Ovary (tissue), 9 donors: ENCODE measurements around the gene SLC26A1. TPM values are rescaled to one million over a fixed set of nuclear protein-coding genes. Genes with fewer than 3 reads are reported as not detected.

Experiments used
- DNase-seq, 5 donors: peaks; one replicate each; pipeline ENCODE4 v3.0.0-alpha.2; 2019 to 2020
- H3K27ac ChIP-seq, 2 donors: fragments of 200-600 bp; one replicate each; pipeline versions ENCODE4 v1.5.1 to v1.8.0; 2019 to 2022
- H3K27me3 ChIP-seq: fragments of 200-600 bp; one replicate; pipeline ENCODE4 v1.8.0; 2022
- H3K36me3 ChIP-seq: fragments of 200-600 bp; sonication (generic); one replicate; pipeline ENCODE4 v1.5.1; 2019
- H3K4me1 ChIP-seq: one replicate; pipeline ENCODE4 v1.8.1; 2013; ENCODE audit warnings: mild to moderate bottlenecking, moderate library complexity; ENCODE audit not compliant: insufficient read depth
- H3K4me3 ChIP-seq: fragments of 200-600 bp; sonication (generic); one replicate; pipeline ENCODE4 v1.5.1; 2017
- H3K9me3 ChIP-seq, 2 donors: fragments of 200-600 bp in 1 of 2; sonication (generic) in 1 of 2; one replicate each; pipeline versions ENCODE4 v1.5.1 to v1.8.1; 2013 to 2019; ENCODE audit warnings: mild to moderate bottlenecking in 1 of 2, moderate library complexity in 1 of 2
- EP300 ChIP-seq: sonication (generic); formaldehyde crosslinking; IDR thresholded peaks from one replicate; pipeline ENCODE4 v1.6.1; 2017; ENCODE audit warnings: antibody characterized with exemption
- POLR2A ChIP-seq: fragments of 450-650 bp; IDR thresholded peaks from one replicate; pipeline ENCODE4 v1.6.1; 2017; ENCODE audit warnings: antibody characterized with exemption, mild to moderate bottlenecking, moderate library complexity
- WGBS, 3 donors: extraction: QIAGEN DNeasy Blood & Tissue Kit in 1 of 3; methylation state at CpG; one replicate each; pipeline versions ENCODE4 v1.1.5 to v1.1.7; 2013 to 2017; 5-methylcytosine and 5-hydroxymethylcytosine counted together
- intact Hi-C, 4 donors: fragments of 100-400 bp; cut with DNase I; formaldehyde crosslinking; loops; one replicate each; pipeline versions ENCODE4 v1.11.0 to v1.15.1; 2022 to 2023
- polyA plus RNA-seq, 2 donors: library from polyadenylated mRNA; stranded (reverse); fragments of 200-250 nt in 1 of 2; fragments of 350-450 nt in 1 of 2; fragmentation: Illumina TruSeq in 1 of 2; extraction: RNeasy Lipid Tissue Mini Kit (QIAGEN cat#74804) in 1 of 2; gene quantifications; one replicate each; pipeline ENCODE4 v1.2.3, GENCODE V29; 2013 to 2014
- total RNA-seq, 7 donors: library from RNA; depleted of rRNA in 2 of 7; stranded (reverse); fragments of >200 nt in 2 of 7; fragmentation: NEBNext Ultra II Directional in 3 of 7; extraction: Animal tissue kit (Norgen Biotek cat#: 25700) in 3 of 7; gene quantifications; one replicate each; pipeline versions ENCODE4 v1.1.0 to v1.2.4, GENCODE V29; 2016 to 2023
- TF ChIP-seq, protein P1 (sequence below), 3 donors: fragments of 450-650 bp in 2 of 3; fragments of 200-600 bp in 1 of 3; IDR thresholded peaks; one replicate each; pipeline versions ENCODE4 v1.5.1 to v1.8.0; 2016 to 2022; ENCODE audit warnings: antibody characterized with exemption in 3 of 3, mild to moderate bottlenecking in 1 of 3
- donor health status: DM: no; HTN: no; CAD: no; lungs with moderate emphysema.
- donor health status: DM: no; HTN: no; CAD: no.
- donor health status: Bipolar disorder and iron deficiency.
- donor health status: DM: yes; HTN: yes; CAD: no.
- donor health status: DM: no; HTN: no; CAD: no.
- donor health status: DM: yes; HTN: yes; CAD: no.

The SLC26A1 gene
- total and polyA plus RNA-seq, 9 donors = 0.10 to 1.1 (median 0.25) TPM; not detected in 1

DNA sequence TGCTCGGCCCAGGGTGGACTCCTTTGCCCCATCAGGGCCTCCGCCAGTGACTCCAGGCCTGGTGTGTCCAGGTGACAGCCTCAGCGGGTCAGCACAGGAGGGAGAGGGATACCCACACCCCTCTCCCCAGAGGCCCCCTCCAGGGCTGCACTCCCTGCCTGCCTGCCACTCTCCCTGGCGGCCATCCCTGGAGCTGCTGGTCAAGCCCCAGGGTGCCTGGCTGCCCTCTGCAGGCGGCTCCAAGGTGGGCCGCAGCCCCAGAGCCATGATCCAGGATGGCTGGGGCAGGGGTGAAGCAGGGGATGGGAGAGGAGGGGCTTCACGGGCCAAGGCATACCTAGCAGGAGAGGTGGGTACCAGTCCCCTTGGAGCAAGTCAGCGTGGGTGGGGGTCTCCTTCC lies 22.0 kb upstream of the SLC26A1 start:
- no peaks in the 10 kb centered on the region for H3K27me3 ChIP-seq
- no peaks in the 10 kb centered on the region for H3K36me3 ChIP-seq
- H3K4me1 ChIP-seq = peaks cover 27% of the 10 kb centered on the region
- no peak for DNase-seq
- H3K9me3 ChIP-seq = no peaks in the 10 kb centered on the region
- intact Hi-C loops = loop anchor here in 1 of 4 donors (10.0 kb wide), 1 partner anchor 220 kb away; no protein-coding TSS in a partner anchor
- TF ChIP-seq, protein P1, sequence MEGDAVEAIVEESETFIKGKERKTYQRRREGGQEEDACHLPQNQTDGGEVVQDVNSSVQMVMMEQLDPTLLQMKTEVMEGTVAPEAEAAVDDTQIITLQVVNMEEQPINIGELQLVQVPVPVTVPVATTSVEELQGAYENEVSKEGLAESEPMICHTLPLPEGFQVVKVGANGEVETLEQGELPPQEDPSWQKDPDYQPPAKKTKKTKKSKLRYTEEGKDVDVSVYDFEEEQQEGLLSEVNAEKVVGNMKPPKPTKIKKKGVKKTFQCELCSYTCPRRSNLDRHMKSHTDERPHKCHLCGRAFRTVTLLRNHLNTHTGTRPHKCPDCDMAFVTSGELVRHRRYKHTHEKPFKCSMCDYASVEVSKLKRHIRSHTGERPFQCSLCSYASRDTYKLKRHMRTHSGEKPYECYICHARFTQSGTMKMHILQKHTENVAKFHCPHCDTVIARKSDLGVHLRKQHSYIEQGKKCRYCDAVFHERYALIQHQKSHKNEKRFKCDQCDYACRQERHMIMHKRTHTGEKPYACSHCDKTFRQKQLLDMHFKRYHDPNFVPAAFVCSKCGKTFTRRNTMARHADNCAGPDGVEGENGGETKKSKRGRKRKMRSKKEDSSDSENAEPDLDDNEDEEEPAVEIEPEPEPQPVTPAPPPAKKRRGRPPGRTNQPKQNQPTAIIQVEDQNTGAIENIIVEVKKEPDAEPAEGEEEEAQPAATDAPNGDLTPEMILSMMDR (IDR thresholded peaks at IDR 0.05) = no peak
- TF ChIP-seq EP300 = no peak
- TF ChIP-seq POLR2A = no peak
- H3K4me3 ChIP-seq = no peak overlapping the region
- 82 to 89% (median 85%) methylated on average over 7 to 8 of the region's 8 CpGs for WGBS, 3 donors
- H3K27ac ChIP-seq = no peak overlapping the region

DNA sequence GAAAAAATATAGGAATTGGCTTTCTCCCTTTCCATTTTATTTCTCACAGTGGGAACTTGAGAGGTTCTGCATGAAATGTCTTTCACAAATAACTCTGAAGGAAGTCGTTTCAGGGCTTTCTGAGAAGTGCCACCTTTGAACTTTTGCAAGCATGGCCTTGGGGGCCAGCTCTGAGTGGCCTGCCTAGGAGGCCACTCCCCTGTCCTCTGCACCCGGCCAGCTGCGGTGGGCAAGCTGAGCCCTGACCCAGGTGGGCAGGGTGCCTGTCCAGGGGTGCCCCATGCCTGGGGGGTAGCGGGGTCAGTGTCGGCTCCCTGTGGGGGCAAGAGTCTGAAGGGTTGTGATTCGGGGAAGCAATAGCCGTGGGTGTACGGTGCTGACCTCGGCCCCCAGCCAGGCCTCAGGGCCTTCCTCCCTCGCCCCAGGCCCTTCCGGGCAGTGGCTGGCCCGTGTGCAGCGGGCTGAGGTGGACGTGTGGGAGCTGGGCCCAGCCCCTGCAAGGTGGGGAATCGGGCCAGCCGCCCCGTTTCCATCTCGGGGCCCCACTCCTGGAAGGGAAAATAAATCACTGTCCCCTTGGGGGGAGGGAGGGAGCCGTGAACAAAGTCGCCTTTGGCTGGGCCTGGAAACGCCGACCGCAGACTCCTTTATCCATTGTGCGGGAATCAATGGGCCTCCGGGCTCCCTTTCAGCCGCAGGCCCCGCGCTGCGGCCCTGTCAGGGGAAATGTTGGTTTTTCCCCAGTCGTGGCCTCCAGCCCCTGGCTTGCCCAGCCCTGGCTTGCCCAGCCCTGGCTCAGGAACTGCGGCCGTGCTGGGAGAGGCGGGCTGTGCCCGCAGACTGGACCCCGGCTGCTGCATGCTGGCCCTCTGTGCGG lies 21.3 kb upstream of the SLC26A1 start:
- 69 to 78% (median 74%) methylated on average over 34 to 36 of the region's 36 CpGs for WGBS, 3 donors
- no peak for DNase-seq
- Histone ChIP-seq H3K27ac (no peak overlapping the region), H3K9me3 (no peaks in the 10 kb centered on the region), H3K27me3 (no peaks in the 10 kb centered on the region), H3K4me1 (peaks cover 27% of the 10 kb centered on the region), H3K36me3 (no peaks in the 10 kb centered on the region), H3K4me3 (no peak overlapping the region)
- TF ChIP-seq, protein P1 (IDR thresholded peaks at IDR 0.05) = no peak
- TF ChIP-seq POLR2A (no peak), EP300 (no peak)
- intact Hi-C loops = loop anchor here in 1 of 4 donors (10.0 kb wide), 1 partner anchor 220 kb away; no protein-coding TSS in a partner anchor

DNA sequence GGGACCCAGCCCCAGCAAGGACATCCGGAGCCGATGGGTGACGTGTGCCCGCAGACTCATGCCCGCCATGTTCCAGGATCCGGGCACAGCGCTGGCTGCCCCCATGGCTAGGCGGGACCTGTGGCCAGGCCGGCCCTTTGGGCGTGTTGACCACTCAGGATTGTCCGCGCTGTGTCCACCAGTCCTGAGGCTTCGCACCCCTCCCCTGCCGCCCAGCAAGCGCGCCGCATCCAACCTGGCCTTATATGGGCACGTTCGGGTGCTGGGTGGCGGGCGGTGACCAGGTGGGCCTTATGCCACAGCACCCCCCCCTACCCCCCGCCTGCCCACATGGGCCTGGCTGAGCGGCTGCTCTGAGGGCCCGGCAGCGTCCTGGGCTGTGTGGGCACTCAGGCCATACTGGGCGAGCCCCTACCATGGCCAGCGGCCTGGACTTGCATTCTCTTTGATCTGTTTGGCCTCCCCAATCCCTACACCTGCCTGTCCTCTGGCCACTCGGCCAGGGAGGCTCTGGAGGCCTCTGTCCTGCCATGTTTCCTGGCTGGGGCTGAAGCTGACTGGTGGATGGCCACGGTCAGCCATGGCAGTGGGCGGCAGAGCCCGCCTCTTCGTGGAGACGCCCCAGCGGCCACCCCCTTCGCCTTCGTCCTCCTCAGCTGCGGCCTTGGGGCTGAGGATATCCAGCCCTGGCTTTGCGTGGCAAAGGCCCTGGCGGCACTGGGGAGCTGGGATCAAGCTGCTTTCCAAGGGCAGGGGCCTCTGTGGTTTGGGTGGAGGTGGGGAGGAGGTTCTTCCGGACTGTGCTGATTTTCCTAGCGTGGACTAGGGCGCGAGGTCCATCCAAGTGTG lies 20.2 kb upstream of the SLC26A1 start:
- H3K27me3 ChIP-seq = no peaks in the 10 kb centered on the region
- no peak for TF ChIP-seq POLR2A
- TF ChIP-seq EP300 = no peak
- TF ChIP-seq, protein P1 (IDR thresholded peaks at IDR 0.05) = no peak
- peak overlapping the region in 1 of 2 donors; percentile 11 for H3K27ac ChIP-seq

DNA sequence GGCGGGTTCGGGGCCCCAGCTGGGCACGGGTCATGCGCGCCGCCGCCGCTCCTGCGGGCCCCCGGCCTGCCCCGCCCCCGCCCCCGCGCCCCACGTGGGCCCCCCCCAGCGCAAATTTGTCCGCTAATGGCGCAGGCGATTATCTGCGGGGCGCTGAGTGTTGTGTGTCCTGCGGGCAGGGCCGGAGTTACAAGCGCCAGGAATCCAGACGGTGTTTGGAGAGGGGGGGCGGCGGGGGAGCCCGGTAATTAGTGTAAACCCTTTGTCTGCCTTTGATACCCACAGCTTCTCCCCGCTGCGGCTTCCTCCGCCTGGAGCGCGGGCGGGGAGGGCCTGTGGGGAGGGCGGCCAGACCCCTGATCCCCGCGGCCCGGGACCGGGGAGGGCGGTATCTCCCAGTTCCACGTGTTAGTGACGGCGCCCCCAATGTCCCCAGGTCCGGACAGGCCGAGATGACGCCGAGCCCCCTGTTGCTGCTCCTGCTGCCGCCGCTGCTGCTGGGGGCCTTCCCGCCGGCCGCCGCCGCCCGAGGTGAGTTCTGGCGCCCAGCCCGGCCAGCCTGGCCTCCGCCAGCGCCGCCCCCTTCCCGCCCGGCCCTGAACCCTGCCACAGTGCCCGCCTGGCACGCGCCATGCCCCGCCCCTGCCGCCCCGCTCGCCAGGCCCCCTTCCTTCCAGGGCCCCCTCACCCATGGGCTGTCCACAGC lies 19.0 kb upstream of the SLC26A1 start:
- TF ChIP-seq, protein P1 (IDR thresholded peaks at IDR 0.05) = no peak
- TF ChIP-seq POLR2A (no peak), EP300 (no peak)
- Histone ChIP-seq H3K4me1 (peaks cover 14% of the 10 kb centered on the region), H3K27me3 (no peaks in the 10 kb centered on the region), H3K36me3 (no peaks in the 10 kb centered on the region), H3K4me3 (peak overlapping the region; percentile 51), H3K9me3 (no peaks in the 10 kb centered on the region), H3K27ac (peak overlapping the region; percentile 7 to 8)
- peak; percentile 49 to 75 (median 70) for DNase-seq
- WGBS, 3 donors = 1 to 10% (median 1%) methylated on average over 10 to 69 of the region's 69 CpGs
- intact Hi-C loops = loop anchor here in 1 of 4 donors (10.0 kb wide), 1 partner anchor 223 kb away; no protein-coding TSS in a partner anchor

More for the DNA sequence above, 20.2 kb upstream of the SLC26A1 start:
- H3K36me3 ChIP-seq = no peaks in the 10 kb centered on the region
- intact Hi-C loops = loop anchor here in 1 of 4 donors (10.0 kb wide), 1 partner anchor 221 kb away; no protein-coding TSS in a partner anchor
- peaks cover 23% of the 10 kb centered on the region for H3K4me1 ChIP-seq
- no peak overlapping the region for H3K4me3 ChIP-seq
- H3K9me3 ChIP-seq = no peaks in the 10 kb centered on the region
- WGBS, 3 donors = 85 to 94% (median 92%) methylated on average over 30 to 43 of the region's 43 CpGs
- DNase-seq = peak in 2 of 5 donors; percentile 48 to 53
